Effector memory CD4-positive, alpha-beta T cell (primary cell): ENCODE results near the gene HLCS.

Experiments
- DNase-seq, 3 donors: peaks; one replicate each; pipeline ENCODE4 v3.0.0-alpha.2; 2020
- H3K27ac ChIP-seq: 2 replicates; pipeline ENCODE4 v1.7.0; 2013; ENCODE audit warnings: mild to moderate bottlenecking, low read length, moderate library complexity; ENCODE audit not compliant: insufficient read depth, poor library complexity, severe bottlenecking
- H3K27me3 ChIP-seq: replicated peaks from 2 replicates; pipeline ENCODE4 v1.7.0; 2013; ENCODE audit warnings: mild to moderate bottlenecking, low read length; ENCODE audit not compliant: insufficient read depth, control insufficient read depth, poor library complexity, severe bottlenecking
- H3K36me3 ChIP-seq: 2 replicates; pipeline ENCODE4 v1.7.0; 2013; ENCODE audit warnings: mild to moderate bottlenecking, low read length, moderate library complexity; ENCODE audit not compliant: control insufficient read depth, insufficient read depth
- H3K4me1 ChIP-seq: 2 replicates; pipeline ENCODE4 v1.7.0; 2013; ENCODE audit warnings: low read length, mild to moderate bottlenecking; ENCODE audit not compliant: control insufficient read depth, insufficient read depth, poor library complexity, severe bottlenecking
- H3K4me3 ChIP-seq: 2 replicates; pipeline ENCODE4 v1.7.0; 2013; ENCODE audit warnings: low read length, low read depth, mild to moderate bottlenecking; ENCODE audit not compliant: insufficient read depth, poor library complexity, severe bottlenecking
- H3K9me3 ChIP-seq: 2 replicates; pipeline ENCODE4 v1.7.0; 2013; ENCODE audit warnings: mild to moderate bottlenecking, low read length, moderate library complexity; ENCODE audit not compliant: control insufficient read depth

Gene HLCS

DNA sequence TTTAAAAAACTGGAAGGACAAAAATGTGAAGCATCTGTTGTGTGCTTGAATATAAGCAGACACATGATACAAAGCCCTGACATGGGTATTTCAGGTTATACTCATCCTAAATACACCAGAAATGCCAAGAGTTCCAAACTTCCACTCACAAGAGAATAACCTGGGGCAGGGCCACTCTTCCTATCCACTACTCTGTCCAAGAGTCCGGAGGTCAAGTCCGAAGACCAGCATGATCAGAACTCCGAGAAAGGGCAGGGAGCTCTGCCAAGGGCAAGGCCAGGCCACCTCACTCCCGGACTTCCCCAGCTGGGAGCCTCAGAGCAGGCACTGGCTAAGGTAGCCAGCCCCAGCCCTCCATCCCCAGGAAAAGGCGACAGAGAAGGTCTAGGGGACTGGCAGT lies 37.5 kb downstream of the HLCS start:
- peaks cover 8% of the 10 kb centered on the region for H3K36me3 ChIP-seq

DNA sequence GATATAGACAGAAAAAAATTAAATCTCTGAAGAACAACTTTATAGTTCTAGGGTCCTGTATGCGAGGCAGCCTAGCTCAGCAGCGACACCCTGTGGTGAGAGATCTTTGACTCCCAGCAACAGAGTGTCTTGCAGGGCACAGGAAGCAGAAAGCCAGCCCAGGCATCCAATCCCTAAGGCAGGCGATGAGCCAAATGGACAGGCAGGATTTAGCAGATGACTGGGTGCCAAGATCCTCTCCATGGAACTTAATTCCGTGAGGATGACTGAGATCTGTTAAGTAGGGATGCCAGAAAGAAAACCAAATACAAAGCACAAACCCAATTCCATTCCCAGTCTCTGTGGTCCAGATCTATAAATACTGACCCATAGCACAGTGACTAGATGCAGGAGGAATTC lies 38.8 kb downstream of the HLCS start:
- DNase-seq: peak; percentile 10 to 42 (median 17)
- Histone ChIP-seq H3K4me1 (no peaks in the 10 kb centered on the region), H3K36me3 (peaks cover 8% of the 10 kb centered on the region), H3K9me3 (no peaks in the 10 kb centered on the region), H3K4me3 (no peak overlapping the region), H3K27ac (no peak overlapping the region), H3K27me3 (no peaks in the 10 kb centered on the region)

More for the DNA sequence above, 37.5 kb downstream of the HLCS start:
- H3K27ac ChIP-seq: no peak overlapping the region
- H3K9me3 ChIP-seq: no peaks in the 10 kb centered on the region
- H3K4me3 ChIP-seq: no peak overlapping the region
- H3K4me1 ChIP-seq: no peaks in the 10 kb centered on the region
- H3K27me3 ChIP-seq: no peaks in the 10 kb centered on the region
- DNase-seq: no peak

DNA sequence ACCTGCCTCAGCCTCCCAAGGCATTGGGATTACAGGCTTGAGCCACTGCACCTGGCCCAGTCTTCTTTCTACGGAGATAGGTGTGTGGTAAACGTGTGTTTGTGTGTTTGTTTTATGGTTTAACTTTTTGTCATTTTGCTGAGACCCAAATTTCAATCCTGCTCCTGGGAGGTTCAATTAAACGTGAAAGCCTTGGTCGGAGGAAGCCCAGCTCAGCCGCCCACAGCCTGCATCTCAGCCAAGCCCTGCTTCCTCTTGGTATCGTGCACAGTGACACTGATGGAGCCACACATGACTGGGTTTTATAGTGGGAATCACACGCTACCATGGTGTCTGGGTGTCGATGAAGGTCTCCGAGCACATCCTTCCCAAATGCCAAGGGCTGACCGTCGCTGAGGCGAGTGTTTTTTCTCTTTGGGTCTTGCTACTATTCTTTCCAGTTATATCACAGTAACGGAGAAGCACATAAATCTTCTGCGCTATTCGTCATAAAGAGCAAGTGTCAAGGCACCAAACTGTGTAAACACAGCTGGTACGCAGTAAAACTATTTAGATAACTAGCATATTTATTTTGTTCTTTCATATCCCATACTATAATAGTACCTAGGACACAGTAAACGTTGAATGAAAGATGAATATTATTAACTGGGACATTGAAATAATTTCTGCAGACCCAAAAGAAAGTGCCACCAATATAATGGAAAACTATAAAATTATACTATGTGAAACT lies 39.3 kb downstream of the HLCS start:
- no peak for DNase-seq
- Histone ChIP-seq H3K36me3 (peaks cover 8% of the 10 kb centered on the region), H3K27me3 (no peaks in the 10 kb centered on the region), H3K27ac (no peak overlapping the region), H3K4me3 (no peak overlapping the region), H3K4me1 (no peaks in the 10 kb centered on the region), H3K9me3 (no peaks in the 10 kb centered on the region)

DNA sequence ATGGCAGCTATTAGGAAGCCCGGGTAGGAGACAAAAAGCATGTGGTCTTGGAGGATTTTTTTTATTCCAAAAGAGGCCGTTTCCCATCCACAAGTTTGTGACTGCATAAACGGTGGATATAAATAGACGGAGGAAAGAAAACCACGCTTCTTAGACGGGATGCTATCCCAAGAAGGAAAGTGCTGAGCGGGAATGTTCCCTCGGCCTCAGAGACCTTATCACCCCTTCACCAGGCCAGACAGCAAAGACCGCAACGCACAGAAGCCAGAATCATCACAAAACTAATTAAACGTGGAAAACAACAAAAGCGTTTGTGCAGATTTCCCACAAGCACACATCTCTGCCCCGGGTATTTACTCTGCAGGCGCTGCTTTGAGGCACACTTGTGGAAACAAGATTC lies 43.2 kb downstream of the HLCS start:
- Histone ChIP-seq H3K27ac (no peak overlapping the region), H3K27me3 (no peaks in the 10 kb centered on the region), H3K9me3 (no peaks in the 10 kb centered on the region), H3K4me1 (no peaks in the 10 kb centered on the region), H3K36me3 (peaks cover 8% of the 10 kb centered on the region), H3K4me3 (no peak overlapping the region)
- DNase-seq: no peak

DNA sequence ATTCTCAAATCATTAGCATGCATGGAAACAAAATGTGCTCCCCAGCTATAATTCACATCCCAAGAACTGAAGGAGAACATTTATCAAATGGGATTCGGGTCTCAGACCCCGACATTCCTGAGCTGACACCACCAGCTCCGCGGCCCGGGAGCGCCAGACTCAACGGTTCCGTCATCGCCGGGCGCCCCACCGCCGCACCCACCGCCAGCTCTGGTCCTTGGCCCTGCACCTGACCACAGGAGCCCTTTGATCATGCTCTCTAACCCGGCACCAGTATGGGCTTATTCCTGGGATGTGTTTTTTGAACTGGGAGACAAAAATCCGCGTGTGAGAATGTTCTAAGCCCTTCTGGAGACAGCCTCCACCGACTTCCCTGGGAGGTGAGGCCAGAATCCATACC lies 43.6 kb downstream of the HLCS start:
- DNase-seq: no peak
- H3K4me3 ChIP-seq: no peak overlapping the region
- H3K27ac ChIP-seq: no peak overlapping the region

DNA sequence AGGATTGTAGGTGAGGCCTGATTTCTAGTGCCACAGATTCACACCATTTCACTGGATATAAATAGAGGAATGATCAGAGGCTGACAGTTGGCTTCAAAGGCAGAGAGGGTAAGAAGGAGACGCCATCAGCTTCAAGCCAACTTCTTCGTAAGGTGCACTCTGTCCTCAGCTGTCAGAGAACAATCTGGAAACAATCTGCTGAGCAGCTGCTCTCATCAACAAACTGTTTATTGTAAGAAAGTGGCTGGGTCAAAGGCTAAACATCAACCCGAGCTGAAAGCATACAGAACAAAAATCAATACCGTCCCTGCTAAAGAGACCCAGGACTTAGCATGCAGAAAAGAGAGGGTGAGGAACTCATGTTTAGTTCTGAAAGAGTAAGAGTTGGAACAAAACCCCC lies 48.2 kb downstream of the HLCS start:
- no peaks in the 10 kb centered on the region for H3K4me1 ChIP-seq
- no peaks in the 10 kb centered on the region for H3K36me3 ChIP-seq
- H3K4me3 ChIP-seq: no peak overlapping the region
- no peaks in the 10 kb centered on the region for H3K9me3 ChIP-seq
- no peaks in the 10 kb centered on the region for H3K27me3 ChIP-seq
- H3K27ac ChIP-seq: no peak overlapping the region
- DNase-seq: no peak

More for the DNA sequence above, 43.6 kb downstream of the HLCS start:
- H3K36me3 ChIP-seq: peaks cover 8% of the 10 kb centered on the region
- H3K4me1 ChIP-seq: no peaks in the 10 kb centered on the region
- no peaks in the 10 kb centered on the region for H3K27me3 ChIP-seq
- H3K9me3 ChIP-seq: no peaks in the 10 kb centered on the region

DNA sequence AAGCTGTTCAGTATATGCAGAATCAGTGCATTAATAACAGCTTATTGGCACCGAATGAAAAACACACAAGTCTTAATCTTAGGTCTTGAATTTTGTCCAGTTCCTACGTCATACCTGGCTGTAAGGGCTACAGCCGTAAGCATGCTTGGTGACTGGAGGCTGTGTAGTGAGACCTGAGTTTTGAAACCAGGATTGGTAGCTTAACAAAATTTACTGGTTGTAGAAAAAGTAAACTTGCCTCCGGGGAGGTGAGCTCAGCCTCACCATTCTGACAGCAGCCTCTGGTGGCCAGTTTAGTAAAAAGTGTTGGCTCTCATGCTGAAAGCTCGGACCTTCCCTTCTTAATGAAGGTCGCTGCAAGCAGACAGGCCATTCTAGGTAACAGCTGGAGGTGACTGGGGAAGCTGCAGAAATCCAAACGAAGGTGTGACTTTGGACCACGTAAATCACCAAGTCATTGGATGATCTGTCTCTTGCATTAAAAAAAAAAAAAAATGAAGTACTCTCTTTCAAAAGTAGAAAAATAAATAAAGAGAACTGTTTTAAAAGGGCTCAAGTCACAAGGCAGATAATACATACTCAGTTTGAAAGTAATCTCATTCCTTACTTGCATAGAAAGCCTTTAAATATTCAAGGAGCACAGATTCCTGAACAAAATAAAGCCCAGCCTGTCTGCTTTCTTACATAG lies 48.9 kb downstream of the HLCS start:
- H3K27me3 ChIP-seq: no peaks in the 10 kb centered on the region
- DNase-seq: no peak
- H3K27ac ChIP-seq: no peak overlapping the region
- no peaks in the 10 kb centered on the region for H3K4me1 ChIP-seq
- no peaks in the 10 kb centered on the region for H3K9me3 ChIP-seq
- no peaks in the 10 kb centered on the region for H3K36me3 ChIP-seq
- H3K4me3 ChIP-seq: no peak overlapping the region

DNA sequence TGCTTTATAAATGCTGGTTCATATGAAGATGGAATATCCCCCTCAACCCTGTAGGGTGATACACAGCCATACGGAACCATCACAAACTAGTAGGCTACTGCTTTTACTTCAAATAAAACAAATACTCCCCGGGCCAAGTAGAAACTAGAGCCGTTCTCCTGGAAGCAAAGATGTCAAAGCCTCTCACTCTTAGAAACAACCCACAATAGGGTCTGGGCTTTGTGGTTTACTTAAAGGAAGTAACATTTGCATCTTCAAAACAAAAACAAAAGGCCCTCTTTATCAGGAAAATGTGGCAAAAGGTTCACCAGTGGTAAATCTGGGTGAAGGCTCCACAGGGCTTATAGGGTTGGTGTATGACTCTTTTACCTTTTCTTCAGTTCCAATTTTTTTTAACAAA lies 49.8 kb downstream of the HLCS start:
- Histone ChIP-seq H3K27me3 (no peaks in the 10 kb centered on the region), H3K36me3 (no peaks in the 10 kb centered on the region), H3K4me1 (no peaks in the 10 kb centered on the region), H3K4me3 (no peak overlapping the region), H3K9me3 (no peaks in the 10 kb centered on the region), H3K27ac (no peak overlapping the region)
- no peak for DNase-seq

DNA sequence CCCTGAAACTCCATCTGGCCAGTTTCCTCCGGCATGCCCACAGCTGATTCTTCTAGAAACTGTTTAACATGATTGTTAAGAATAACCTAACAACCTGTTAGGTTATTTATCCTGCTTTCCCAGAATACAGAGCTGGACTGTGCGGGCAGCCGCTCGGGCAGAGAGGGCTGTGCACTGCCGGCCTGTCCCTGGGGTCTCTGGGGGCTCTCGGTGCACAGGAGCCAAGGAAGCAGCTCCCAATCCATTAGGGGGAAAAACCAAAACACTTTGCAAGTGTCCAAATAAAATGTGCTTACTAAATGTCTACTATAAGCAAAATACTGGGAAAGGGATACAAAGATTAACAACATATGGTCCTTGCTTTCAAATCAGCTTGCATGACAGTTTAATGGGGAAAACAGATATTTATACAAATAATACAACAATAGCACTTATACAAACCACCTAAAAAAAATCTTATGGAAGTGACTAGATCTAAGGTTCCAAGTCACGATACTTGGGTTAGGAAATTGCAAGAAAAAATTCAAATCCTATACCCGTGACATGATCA lies 50.7 kb downstream of the HLCS start:
- no peak for DNase-seq
- Histone ChIP-seq H3K27ac (no peak overlapping the region), H3K9me3 (no peaks in the 10 kb centered on the region), H3K4me1 (no peaks in the 10 kb centered on the region), H3K36me3 (no peaks in the 10 kb centered on the region), H3K27me3 (no peaks in the 10 kb centered on the region), H3K4me3 (no peak overlapping the region)

DNA sequence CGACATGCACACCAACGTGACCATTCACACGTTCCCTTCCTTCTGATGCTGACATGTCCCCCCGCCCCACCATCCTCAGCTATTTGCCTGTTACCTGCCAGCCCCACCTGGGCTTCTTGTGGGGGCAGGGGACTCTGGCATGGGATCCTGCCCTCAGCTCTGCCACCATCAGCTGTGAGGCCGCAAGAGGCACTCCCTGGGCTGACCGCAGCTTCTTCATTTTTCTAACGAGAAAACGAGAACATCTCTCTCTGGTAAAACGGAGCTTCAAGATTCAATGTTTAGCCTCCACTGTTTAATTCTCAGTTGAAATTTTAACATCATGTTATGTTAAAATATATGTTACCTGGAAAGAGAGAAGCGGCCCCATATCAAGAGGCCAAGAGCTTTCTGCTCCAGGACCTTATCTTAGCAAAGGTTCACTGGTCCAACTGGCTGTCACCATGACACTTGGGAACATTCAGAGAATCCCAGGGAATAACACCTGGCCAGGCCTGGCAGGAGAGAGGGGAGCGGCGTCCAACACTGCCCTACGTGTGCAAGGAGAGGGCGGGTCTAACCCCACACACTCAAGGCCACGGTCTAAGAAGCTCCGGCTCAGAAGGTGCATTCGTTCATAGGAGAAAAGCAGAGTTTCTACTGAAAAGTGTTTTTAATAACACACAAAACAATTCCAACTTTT lies 51.3 kb downstream of the HLCS start:
- H3K27ac ChIP-seq: no peak overlapping the region
- H3K4me3 ChIP-seq: no peak overlapping the region
- DNase-seq: no peak
- no peaks in the 10 kb centered on the region for H3K27me3 ChIP-seq
- no peaks in the 10 kb centered on the region for H3K4me1 ChIP-seq
- H3K36me3 ChIP-seq: no peaks in the 10 kb centered on the region
- no peaks in the 10 kb centered on the region for H3K9me3 ChIP-seq
